Calu3 (cell line): ENCODE measurements around the gene LHFPL3. TPM values are rescaled to one million over a fixed set of nuclear protein-coding genes. Genes with fewer than 3 reads are reported as not detected.
A peak's percentile ranks its signal among the peaks of the same experiment; 100 is the strongest.

Experiments
- BruUV-seq: library from RNA; stranded (reverse); fragments of 400-500 nt; replicated peaks from 2 replicates; lab custom pipeline; 2021; lab: Mats Ljungman, UMichigan
- CTCF ChIA-PET: fragments of 300-600 bp; sonication (Branson Sonifier 250); formaldehyde crosslinking; loops from one replicate; lab custom pipeline; 2022; ENCODE audit warnings: antibody characterized with exemption; lab: Charles Lee
- DNase-seq: peaks from one replicate; pipeline ENCODE4 v3.0.0; 2022
- H3K27ac Mint-ChIP-seq: one replicate; pipeline ENCODE4 v1.8.0; 2022; ENCODE audit warnings: mixed read lengths; ENCODE audit not compliant: unreplicated experiment
- H3K27me3 Mint-ChIP-seq: one replicate; pipeline ENCODE4 v1.8.0; 2022; ENCODE audit warnings: mixed read lengths; ENCODE audit not compliant: unreplicated experiment
- H3K36me3 Mint-ChIP-seq: one replicate; pipeline ENCODE4 v1.8.0; 2022; ENCODE audit warnings: mild to moderate bottlenecking, moderate library complexity, mixed read lengths; ENCODE audit not compliant: insufficient read depth, unreplicated experiment
- H3K4me1 Mint-ChIP-seq: one replicate; pipeline ENCODE4 v1.8.0; 2022; ENCODE audit warnings: mild to moderate bottlenecking, low read depth, mixed read lengths; ENCODE audit not compliant: unreplicated experiment
- H3K4me3 Mint-ChIP-seq: one replicate; pipeline ENCODE4 v1.8.0; 2022; ENCODE audit warnings: mild to moderate bottlenecking, low read depth, moderate library complexity, mixed read lengths; ENCODE audit not compliant: unreplicated experiment
- H3K9me3 Mint-ChIP-seq: one replicate; pipeline ENCODE4 v1.8.0; 2022; ENCODE audit warnings: low read depth, mixed read lengths; ENCODE audit not compliant: unreplicated experiment
- CTCF ChIP-seq: fragments of 200-600 bp; IDR thresholded peaks from one replicate; pipeline ENCODE4 v1.8.0; 2022; ENCODE audit warnings: antibody characterized with exemption; ENCODE audit not compliant: unreplicated experiment
- intact Hi-C: fragments of 100-400 bp; cut with micrococcal nuclease; formaldehyde crosslinking; loops from one replicate; pipeline ENCODE4 v1.10.0; 2022; ENCODE audit not compliant: unreplicated experiment
- total RNA-seq: library from RNA; stranded (reverse); gene quantifications from 2 replicates; pipeline ENCODE4 v1.2.3, GENCODE V29; 2022

LHFPL3 gene
- total RNA-seq, 1 experiment from 2014 or later: not detected

DNA sequence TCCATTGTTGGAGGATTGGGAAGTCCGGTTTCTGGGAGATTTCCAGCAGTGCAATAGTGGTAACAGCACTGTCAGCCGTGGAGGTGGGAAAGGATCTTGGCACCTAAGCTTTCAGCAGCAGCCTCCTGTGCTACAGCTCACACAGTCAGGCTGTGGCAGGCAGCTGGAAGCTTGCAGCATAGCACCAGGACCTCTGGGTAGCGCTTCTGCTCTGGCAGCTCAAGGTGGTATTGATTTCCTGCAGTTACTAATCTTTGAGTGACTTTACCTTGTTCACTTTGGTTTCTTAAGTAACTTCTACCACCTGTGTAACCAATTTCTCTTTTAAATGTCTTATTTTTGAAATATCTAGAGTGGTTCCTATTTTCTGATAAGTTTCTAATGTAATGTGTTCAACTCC is 130.5 kb downstream of the LHFPL3 start:
- no peaks in the 10 kb centered on the region for H3K4me1 Mint-ChIP-seq
- CTCF ChIA-PET: no interaction called here
- no peak overlapping the region for H3K4me3 Mint-ChIP-seq
- TF ChIP-seq CTCF: no peak
- H3K36me3 Mint-ChIP-seq: no peaks in the 10 kb centered on the region
- BruUV-seq: no TSS peak
- DNase-seq: no peak
- no peaks in the 10 kb centered on the region for H3K27me3 Mint-ChIP-seq
- no peak overlapping the region for H3K27ac Mint-ChIP-seq
- intact Hi-C loops: no loop called here
- H3K9me3 Mint-ChIP-seq: peaks cover 2% of the 10 kb centered on the region

DNA sequence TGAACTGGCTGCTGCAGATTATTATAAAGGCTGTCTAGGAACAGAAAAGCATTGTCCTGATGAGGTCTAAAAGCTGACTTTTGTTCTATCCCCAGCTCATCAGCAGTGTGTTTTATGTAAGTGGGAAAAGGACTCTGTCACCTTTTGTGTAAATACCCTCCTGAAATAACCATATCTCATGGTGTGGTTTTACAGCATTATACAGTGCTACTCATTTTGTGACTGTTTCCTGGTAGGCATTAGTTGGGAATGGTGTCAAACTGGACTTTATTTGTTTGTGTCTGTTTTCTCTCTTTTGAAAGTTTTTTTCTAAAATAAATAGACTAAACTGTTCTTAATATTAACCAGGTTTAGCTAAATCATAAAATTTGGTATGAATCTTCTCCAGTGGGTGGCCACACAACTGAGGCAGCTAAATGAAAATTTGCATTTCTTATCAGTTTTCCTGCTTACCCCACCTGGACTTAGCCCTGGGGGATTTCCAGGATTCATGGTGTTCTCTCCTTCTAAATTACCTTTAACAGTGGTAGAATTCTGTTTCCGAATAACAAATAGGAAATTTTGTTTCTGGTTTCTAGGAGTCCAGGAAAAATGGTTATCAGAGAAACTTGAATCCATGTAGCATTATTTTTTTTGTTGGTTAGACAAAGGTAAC is 140.9 kb downstream of the LHFPL3 start:
- TF ChIP-seq CTCF: no peak
- no TSS peak for BruUV-seq
- Mint-ChIP-seq H3K36me3 (no peaks in the 10 kb centered on the region), H3K4me3 (no peak overlapping the region), H3K27ac (no peak overlapping the region), H3K9me3 (peaks cover 5% of the 10 kb centered on the region), H3K4me1 (no peaks in the 10 kb centered on the region), H3K27me3 (no peaks in the 10 kb centered on the region)
- peak; percentile 2 for DNase-seq
- CTCF ChIA-PET: no interaction called here
- intact Hi-C loops: no loop called here

DNA sequence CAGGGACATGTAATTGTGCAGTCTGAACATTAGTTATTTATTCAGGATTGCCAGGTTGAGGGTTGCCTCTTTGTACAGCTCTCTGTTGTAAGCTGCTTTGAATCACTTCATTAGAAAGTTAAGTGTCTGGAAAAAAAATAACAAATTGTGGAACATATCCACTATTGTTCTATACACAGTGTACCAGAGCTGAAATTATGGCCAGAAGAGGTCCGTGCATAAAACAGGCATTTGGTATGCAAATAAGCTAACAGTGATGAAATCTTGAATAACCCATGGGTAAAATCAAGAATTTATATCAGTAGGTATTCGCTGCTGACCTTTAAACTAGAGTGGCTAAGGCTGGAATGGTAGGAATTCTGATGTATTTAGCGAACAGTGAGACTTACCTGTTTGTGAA is 152.1 kb downstream of the LHFPL3 start:
- no peaks in the 10 kb centered on the region for H3K36me3 Mint-ChIP-seq
- no peak overlapping the region for H3K4me3 Mint-ChIP-seq
- H3K4me1 Mint-ChIP-seq: no peaks in the 10 kb centered on the region
- H3K9me3 Mint-ChIP-seq: no peaks in the 10 kb centered on the region
- no TSS peak for BruUV-seq
- peaks cover 40% of the 10 kb centered on the region for H3K27me3 Mint-ChIP-seq
- intact Hi-C loops: no loop called here
- DNase-seq: no peak
- CTCF ChIA-PET: no interaction called here
- no peak for TF ChIP-seq CTCF
- no peak overlapping the region for H3K27ac Mint-ChIP-seq

- H3K27ac Mint-ChIP-seq: no peak overlapping the region
- no peak for TF ChIP-seq CTCF
- no peak overlapping the region for H3K4me3 Mint-ChIP-seq
- H3K36me3 Mint-ChIP-seq: no peaks in the 10 kb centered on the region
- intact Hi-C loops: no loop called here
- peaks cover 47% of the 10 kb centered on the region for H3K27me3 Mint-ChIP-seq
- no TSS peak for BruUV-seq
- CTCF ChIA-PET: no interaction called here
- no peaks in the 10 kb centered on the region for H3K4me1 Mint-ChIP-seq
- no peak for DNase-seq
- no peaks in the 10 kb centered on the region for H3K9me3 Mint-ChIP-seq
These were observed 154.1 kb downstream of the LHFPL3 start for GRCh38 chr7:104482362-104483037.
